GM23338 (cell line): ENCODE results near the gene PRPF19. TPM values are rescaled to one million over a fixed set of nuclear protein-coding genes. Genes with fewer than 3 reads are reported as not detected.

Experiments
- ATAC-seq: fragments of 200-7000 bp; cut with Tn5 transposase; 3 replicates; pipeline ENCODE4 v1.9.1; 2020
- DNase-seq: peaks from one replicate; pipeline ENCODE4 v3.0.0-alpha.2; 2015; ENCODE audit warnings: low spot score
- H2AFZ ChIP-seq: fragments of 200-600 bp; sonication (generic); 2 replicates; pipeline ENCODE4 v1.8.0; 2016; ENCODE audit warnings: antibody characterized with exemption, mild to moderate bottlenecking, moderate library complexity
- H3F3A ChIP-seq: fragments of 200-600 bp; sonication (generic); replicated peaks from 2 replicates; pipeline ENCODE4 v1.8.0; 2017; ENCODE audit warnings: antibody characterized with exemption, mixed run types, low read depth
- H3K27ac ChIP-seq: fragments of 200-600 bp; sonication (generic); 2 replicates; pipeline ENCODE4 v1.6.1; 2016; ENCODE audit warnings: low read depth
- H3K27me3 ChIP-seq: fragments of 200-600 bp; sonication (generic); 2 replicates; pipeline ENCODE4 v1.8.0; 2016; ENCODE audit warnings: mild to moderate bottlenecking, mixed run types, moderate library complexity; ENCODE audit not compliant: insufficient read depth
- H3K36me3 ChIP-seq: fragments of 200-600 bp; sonication (generic); 2 replicates; pipeline ENCODE4 v1.8.0; 2016; ENCODE audit warnings: mild to moderate bottlenecking; ENCODE audit not compliant: insufficient read depth
- H3K4me1 ChIP-seq: fragments of 200-600 bp; sonication (generic); 2 replicates; pipeline ENCODE4 v1.8.0; 2016; ENCODE audit warnings: mild to moderate bottlenecking, moderate library complexity; ENCODE audit not compliant: insufficient read depth
- H3K4me2 ChIP-seq: fragments of 200-600 bp; sonication (generic); 2 replicates; pipeline ENCODE4 v1.7.1; 2017; ENCODE audit warnings: mixed run types
- H3K4me3 ChIP-seq: fragments of 200-600 bp; sonication (generic); 2 replicates; pipeline ENCODE4 v1.6.1; 2016; ENCODE audit warnings: mixed run types
- H3K79me2 ChIP-seq: fragments of 200-600 bp; sonication (generic); replicated peaks from 2 replicates; pipeline ENCODE4 v1.8.0; 2017; ENCODE audit warnings: mild to moderate bottlenecking; ENCODE audit not compliant: insufficient read depth
- H3K9me2 ChIP-seq: fragments of 200-600 bp; sonication (generic); 2 replicates; pipeline ENCODE4 v1.8.0; 2017; ENCODE audit not compliant: insufficient read depth
- H4K20me1 ChIP-seq: fragments of 200-600 bp; sonication (generic); replicated peaks from 2 replicates; pipeline ENCODE4 v1.8.0; 2017; ENCODE audit warnings: mild to moderate bottlenecking; ENCODE audit not compliant: insufficient read depth
- H3K27ac Mint-ChIP-seq: 2 replicates; pipeline ENCODE4 v1.8.0; 2020; ENCODE audit warnings: inconsistent platforms, mild to moderate bottlenecking, moderate library complexity, mixed read lengths
- H3K27me3 Mint-ChIP-seq: 3 replicates; pipeline ENCODE4 v1.8.0; 2022; ENCODE audit warnings: low read depth, mild to moderate bottlenecking, moderate library complexity, mixed read lengths, inconsistent platforms; ENCODE audit not compliant: insufficient read depth, poor library complexity
- H3K36me3 Mint-ChIP-seq: 3 replicates; pipeline ENCODE4 v1.8.0; 2021; ENCODE audit warnings: low read depth, mild to moderate bottlenecking, inconsistent platforms, moderate library complexity, mixed read lengths
- H3K4me1 Mint-ChIP-seq: 3 replicates; pipeline ENCODE4 v1.8.0; 2020; ENCODE audit warnings: mild to moderate bottlenecking, inconsistent platforms, mixed read lengths
- H3K4me3 Mint-ChIP-seq: 3 replicates; pipeline ENCODE4 v1.8.0; 2021; ENCODE audit warnings: moderate library complexity, mild to moderate bottlenecking, inconsistent platforms, mixed read lengths
- H3K9me3 Mint-ChIP-seq: 3 replicates; pipeline ENCODE4 v1.8.0; 2020; ENCODE audit warnings: moderate library complexity, mild to moderate bottlenecking, inconsistent platforms, mixed read lengths
- CREB1 ChIP-seq: fragments of 250-450 bp; sonication (Bioruptor Pico); IDR thresholded peaks from 2 replicates; pipeline ENCODE4 v1.5.0; 2020; ENCODE audit warnings: low read depth, mild to moderate bottlenecking, moderate library complexity
- JUNB ChIP-seq: IDR thresholded peaks from one replicate; pipeline ENCODE4 v1.6.1; 2016; ENCODE audit warnings: antibody characterized with exemption; ENCODE audit not compliant: unreplicated experiment
- NANOG ChIP-seq: IDR thresholded peaks from 2 replicates; pipeline ENCODE4 v1.6.1; 2016; ENCODE audit warnings: antibody characterized with exemption, borderline replicate concordance
- POLR2AphosphoS5 ChIP-seq: IDR thresholded peaks from 2 replicates; pipeline ENCODE4 v1.6.1; 2016; ENCODE audit warnings: antibody characterized with exemption, low read depth
- ZNF114 ChIP-seq: fragments of 250-450 bp; sonication (Bioruptor Pico); IDR thresholded peaks from 2 replicates; pipeline ENCODE4 v1.5.0; 2020; ENCODE audit warnings: mild to moderate bottlenecking, moderate library complexity
- ZNF331 ChIP-seq: fragments of 250-450 bp; sonication (Bioruptor Pico); IDR thresholded peaks from 2 replicates; pipeline ENCODE4 v1.5.0; 2020; ENCODE audit warnings: low read depth, mild to moderate bottlenecking, moderate library complexity
- polyA plus RNA-seq: library from polyadenylated mRNA; unstranded; fragments of >200 nt; fragmentation: Nextera tagmentation; extraction: Ambion mirVana; gene quantifications from 2 replicates; pipeline ENCODE4 v1.2.1, GENCODE V29; 2016
- total RNA-seq: library from RNA; depleted of rRNA; stranded (reverse); fragments of >200 nt; shearing (Covaris generic); gene quantifications from 2 replicates; pipeline ENCODE4 v1.2.3, GENCODE V29; 2014
- TF ChIP-seq, protein P1 (sequence below): fragments of 250-450 bp; sonication (Bioruptor Pico); IDR thresholded peaks from 2 replicates; pipeline ENCODE4 v1.5.0; 2020; ENCODE audit warnings: mild to moderate bottlenecking, moderate library complexity
- TF ChIP-seq, protein P2 (sequence below), 2 experiments: fragments of 200-600 bp in 1 of 2; sonication (generic) in 1 of 2; conservative IDR thresholded peaks; 2 replicates each; pipeline versions ENCODE4 v1.5.1 to v1.6.1; 2016 to 2017; ENCODE audit warnings: antibody characterized with exemption in 2 of 2, low read depth in 2 of 2, mild to moderate bottlenecking in 2 of 2, moderate library complexity in 1 of 2
- TF ChIP-seq, protein P3 (sequence below): IDR thresholded peaks from 2 replicates; pipeline ENCODE4 v1.6.1; 2016; ENCODE audit warnings: antibody characterized with exemption

PRPF19 gene
- total and polyA plus RNA-seq, 2 experiments from 2014 or later: 153 to 161 TPM

DNA sequence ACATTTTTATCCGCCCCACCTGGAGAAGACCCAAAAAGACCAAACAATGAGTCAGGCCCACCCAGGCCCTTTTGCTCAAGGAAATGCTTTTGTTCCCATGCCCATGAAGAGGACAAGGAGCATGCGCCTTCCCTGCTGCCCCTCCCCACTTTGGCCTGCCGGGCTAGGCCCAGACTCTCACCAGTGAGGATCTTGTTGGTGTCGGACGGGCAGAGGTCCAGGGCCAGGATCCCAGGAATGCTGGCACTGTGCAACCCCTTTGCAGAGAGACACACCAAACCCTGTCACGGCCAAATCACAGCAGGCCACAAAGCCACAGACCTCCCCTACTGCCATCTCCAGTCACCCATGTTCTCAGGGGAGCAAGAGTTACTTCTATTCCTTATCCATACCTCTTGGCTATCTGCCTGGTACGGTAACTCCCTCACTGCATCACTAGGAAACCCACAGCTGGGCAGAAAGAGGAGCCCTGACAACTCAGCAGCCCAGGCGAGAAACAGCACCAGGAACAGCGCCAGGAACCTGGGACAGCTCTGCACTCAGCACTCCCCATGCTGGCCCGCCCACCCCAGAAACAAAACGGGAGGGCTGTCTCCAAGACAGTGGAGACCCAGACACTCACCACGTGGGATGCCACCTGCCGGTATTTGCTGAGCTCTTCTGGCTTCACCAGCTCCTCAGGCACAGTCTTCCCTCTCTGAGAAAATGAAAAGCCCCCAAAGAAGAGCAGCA is 5.5 kb downstream of the PRPF19 start:
- Histone ChIP-seq H3K4me1 (peaks cover 9% of the 10 kb centered on the region), H4K20me1 (peaks cover 39% of the 10 kb centered on the region), H3K36me3 (peaks cover 41% of the 10 kb centered on the region), H2AFZ (no peak overlapping the region), H3F3A (peaks cover 2% of the 10 kb centered on the region; the same call in 1 of the 2 replicates), H3K4me2 (no peak overlapping the region), H3K27me3 (no peaks in the 10 kb centered on the region), H3K27ac (no peak overlapping the region), H3K4me3 (no peak overlapping the region), H3K9me2 (no peaks in the 10 kb centered on the region), H3K79me2 (peaks cover 35% of the 10 kb centered on the region)
- Mint-ChIP-seq H3K27me3 (no peaks in the 10 kb centered on the region), H3K27ac (no peak overlapping the region), H3K4me1 (peaks cover 13% of the 10 kb centered on the region), H3K9me3 (no peaks in the 10 kb centered on the region), H3K4me3 (no peak overlapping the region), H3K36me3 (peaks cover 78% of the 10 kb centered on the region)
- ATAC-seq: no peak
- DNase-seq: no peak
- TF ChIP-seq ZNF114 (CRISPR knock-in tag) (no peak), JUNB (no peak), POLR2AphosphoS5 (no peak), ZNF331 (no peak), NANOG (no peak), CREB1 (CRISPR knock-in tag) (no peak)
- TF ChIP-seq, protein P1, sequence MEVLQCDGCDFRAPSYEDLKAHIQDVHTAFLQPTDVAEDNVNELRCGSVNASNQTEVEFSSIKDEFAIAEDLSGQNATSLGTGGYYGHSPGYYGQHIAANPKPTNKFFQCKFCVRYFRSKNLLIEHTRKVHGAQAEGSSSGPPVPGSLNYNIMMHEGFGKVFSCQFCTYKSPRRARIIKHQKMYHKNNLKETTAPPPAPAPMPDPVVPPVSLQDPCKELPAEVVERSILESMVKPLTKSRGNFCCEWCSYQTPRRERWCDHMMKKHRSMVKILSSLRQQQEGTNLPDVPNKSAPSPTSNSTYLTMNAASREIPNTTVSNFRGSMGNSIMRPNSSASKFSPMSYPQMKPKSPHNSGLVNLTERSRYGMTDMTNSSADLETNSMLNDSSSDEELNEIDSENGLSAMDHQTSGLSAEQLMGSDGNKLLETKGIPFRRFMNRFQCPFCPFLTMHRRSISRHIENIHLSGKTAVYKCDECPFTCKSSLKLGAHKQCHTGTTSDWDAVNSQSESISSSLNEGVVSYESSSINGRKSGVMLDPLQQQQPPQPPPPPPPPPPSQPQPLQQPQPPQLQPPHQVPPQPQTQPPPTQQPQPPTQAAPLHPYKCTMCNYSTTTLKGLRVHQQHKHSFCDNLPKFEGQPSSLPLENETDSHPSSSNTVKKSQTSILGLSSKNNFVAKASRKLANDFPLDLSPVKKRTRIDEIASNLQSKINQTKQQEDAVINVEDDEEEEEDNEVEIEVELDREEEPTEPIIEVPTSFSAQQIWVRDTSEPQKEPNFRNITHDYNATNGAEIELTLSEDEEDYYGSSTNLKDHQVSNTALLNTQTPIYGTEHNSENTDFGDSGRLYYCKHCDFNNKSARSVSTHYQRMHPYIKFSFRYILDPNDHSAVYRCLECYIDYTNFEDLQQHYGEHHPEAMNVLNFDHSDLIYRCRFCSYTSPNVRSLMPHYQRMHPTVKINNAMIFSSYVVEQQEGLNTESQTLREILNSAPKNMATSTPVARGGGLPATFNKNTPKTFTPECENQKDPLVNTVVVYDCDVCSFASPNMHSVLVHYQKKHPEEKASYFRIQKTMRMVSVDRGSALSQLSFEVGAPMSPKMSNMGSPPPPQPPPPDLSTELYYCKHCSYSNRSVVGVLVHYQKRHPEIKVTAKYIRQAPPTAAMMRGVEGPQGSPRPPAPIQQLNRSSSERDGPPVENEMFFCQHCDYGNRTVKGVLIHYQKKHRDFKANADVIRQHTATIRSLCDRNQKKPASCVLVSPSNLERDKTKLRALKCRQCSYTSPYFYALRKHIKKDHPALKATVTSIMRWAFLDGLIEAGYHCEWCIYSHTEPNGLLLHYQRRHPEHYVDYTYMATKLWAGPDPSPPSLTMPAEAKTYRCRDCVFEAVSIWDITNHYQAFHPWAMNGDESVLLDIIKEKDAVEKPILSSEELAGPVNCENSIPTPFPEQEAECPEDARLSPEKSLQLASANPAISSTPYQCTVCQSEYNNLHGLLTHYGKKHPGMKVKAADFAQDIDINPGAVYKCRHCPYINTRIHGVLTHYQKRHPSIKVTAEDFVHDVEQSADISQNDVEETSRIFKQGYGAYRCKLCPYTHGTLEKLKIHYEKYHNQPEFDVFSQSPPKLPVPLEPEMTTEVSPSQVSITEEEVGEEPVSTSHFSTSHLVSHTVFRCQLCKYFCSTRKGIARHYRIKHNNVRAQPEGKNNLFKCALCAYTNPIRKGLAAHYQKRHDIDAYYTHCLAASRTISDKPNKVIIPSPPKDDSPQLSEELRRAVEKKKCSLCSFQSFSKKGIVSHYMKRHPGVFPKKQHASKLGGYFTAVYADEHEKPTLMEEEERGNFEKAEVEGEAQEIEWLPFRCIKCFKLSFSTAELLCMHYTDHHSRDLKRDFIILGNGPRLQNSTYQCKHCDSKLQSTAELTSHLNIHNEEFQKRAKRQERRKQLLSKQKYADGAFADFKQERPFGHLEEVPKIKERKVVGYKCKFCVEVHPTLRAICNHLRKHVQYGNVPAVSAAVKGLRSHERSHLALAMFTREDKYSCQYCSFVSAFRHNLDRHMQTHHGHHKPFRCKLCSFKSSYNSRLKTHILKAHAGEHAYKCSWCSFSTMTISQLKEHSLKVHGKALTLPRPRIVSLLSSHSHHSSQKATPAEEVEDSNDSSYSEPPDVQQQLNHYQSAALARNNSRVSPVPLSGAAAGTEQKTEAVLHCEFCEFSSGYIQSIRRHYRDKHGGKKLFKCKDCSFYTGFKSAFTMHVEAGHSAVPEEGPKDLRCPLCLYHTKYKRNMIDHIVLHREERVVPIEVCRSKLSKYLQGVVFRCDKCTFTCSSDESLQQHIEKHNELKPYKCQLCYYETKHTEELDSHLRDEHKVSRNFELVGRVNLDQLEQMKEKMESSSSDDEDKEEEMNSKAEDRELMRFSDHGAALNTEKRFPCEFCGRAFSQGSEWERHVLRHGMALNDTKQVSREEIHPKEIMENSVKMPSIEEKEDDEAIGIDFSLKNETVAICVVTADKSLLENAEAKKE (CRISPR knock-in tag): no peak
- TF ChIP-seq, protein P2, sequence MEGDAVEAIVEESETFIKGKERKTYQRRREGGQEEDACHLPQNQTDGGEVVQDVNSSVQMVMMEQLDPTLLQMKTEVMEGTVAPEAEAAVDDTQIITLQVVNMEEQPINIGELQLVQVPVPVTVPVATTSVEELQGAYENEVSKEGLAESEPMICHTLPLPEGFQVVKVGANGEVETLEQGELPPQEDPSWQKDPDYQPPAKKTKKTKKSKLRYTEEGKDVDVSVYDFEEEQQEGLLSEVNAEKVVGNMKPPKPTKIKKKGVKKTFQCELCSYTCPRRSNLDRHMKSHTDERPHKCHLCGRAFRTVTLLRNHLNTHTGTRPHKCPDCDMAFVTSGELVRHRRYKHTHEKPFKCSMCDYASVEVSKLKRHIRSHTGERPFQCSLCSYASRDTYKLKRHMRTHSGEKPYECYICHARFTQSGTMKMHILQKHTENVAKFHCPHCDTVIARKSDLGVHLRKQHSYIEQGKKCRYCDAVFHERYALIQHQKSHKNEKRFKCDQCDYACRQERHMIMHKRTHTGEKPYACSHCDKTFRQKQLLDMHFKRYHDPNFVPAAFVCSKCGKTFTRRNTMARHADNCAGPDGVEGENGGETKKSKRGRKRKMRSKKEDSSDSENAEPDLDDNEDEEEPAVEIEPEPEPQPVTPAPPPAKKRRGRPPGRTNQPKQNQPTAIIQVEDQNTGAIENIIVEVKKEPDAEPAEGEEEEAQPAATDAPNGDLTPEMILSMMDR (conservative IDR thresholded peaks at IDR 0.05; ENCODE audit: low read depth in 2 of 2): no peak
- TF ChIP-seq, protein P3, sequence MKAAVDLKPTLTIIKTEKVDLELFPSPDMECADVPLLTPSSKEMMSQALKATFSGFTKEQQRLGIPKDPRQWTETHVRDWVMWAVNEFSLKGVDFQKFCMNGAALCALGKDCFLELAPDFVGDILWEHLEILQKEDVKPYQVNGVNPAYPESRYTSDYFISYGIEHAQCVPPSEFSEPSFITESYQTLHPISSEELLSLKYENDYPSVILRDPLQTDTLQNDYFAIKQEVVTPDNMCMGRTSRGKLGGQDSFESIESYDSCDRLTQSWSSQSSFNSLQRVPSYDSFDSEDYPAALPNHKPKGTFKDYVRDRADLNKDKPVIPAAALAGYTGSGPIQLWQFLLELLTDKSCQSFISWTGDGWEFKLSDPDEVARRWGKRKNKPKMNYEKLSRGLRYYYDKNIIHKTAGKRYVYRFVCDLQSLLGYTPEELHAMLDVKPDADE: no peak
